RWPE2 (cell line): Measurements from ENCODE around the gene MTPN.

Experiments used
- ATAC-seq: fragments of 200-7000 bp; cut with Tn5 transposase; 3 replicates; pipeline ENCODE4 v1.9.1; 2021; ENCODE audit warnings: low read depth
- DNase-seq: peaks from one replicate; pipeline ENCODE4 v3.0.0-alpha.2; 2020; ENCODE audit warnings: low spot score
- H3K27ac ChIP-seq: fragments of 450-650 bp; 2 replicates; pipeline ENCODE4 v1.5.1; 2017; ENCODE audit warnings: mild to moderate bottlenecking; ENCODE audit not compliant: poor library complexity, severe bottlenecking
- H3K27me3 ChIP-seq: fragments of 250-450 bp; sonication (Bioruptor Pico); 2 replicates; pipeline ENCODE4 v1.5.1; 2021; ENCODE audit warnings: mild to moderate bottlenecking, moderate library complexity; ENCODE audit not compliant: insufficient read depth, poor library complexity, severe bottlenecking
- H3K36me3 ChIP-seq: fragments of 250-450 bp; sonication (Bioruptor Pico); 2 replicates; pipeline ENCODE4 v1.5.1; 2020; ENCODE audit warnings: low read depth, mild to moderate bottlenecking, moderate library complexity
- H3K4me1 ChIP-seq: fragments of 250-450 bp; sonication (Bioruptor Pico); 2 replicates; pipeline ENCODE4 v1.5.1; 2021; ENCODE audit warnings: mild to moderate bottlenecking, moderate library complexity; ENCODE audit not compliant: insufficient read depth, poor library complexity, severe bottlenecking
- H3K4me3 ChIP-seq: fragments of 250-450 bp; sonication (Bioruptor Pico); 2 replicates; pipeline ENCODE4 v1.5.1; 2021; ENCODE audit warnings: mild to moderate bottlenecking, moderate library complexity; ENCODE audit not compliant: severe bottlenecking
- H3K9me3 ChIP-seq: fragments of 250-450 bp; sonication (Bioruptor Pico); 2 replicates; pipeline ENCODE4 v1.5.1; 2021; ENCODE audit warnings: mild to moderate bottlenecking, moderate library complexity; ENCODE audit not compliant: severe bottlenecking
- CTCF ChIP-seq: fragments of 450-650 bp; IDR thresholded peaks from one replicate; pipeline ENCODE4 v1.5.1; 2017; ENCODE audit warnings: mild to moderate bottlenecking, moderate library complexity; ENCODE audit not compliant: poor library complexity, severe bottlenecking

MTPN gene

GRCh38 chr7:135942614-135943013, 34.5 kb downstream of the MTPN start:
- DNase-seq (no peak), ATAC-seq (no peak)
- TF ChIP-seq CTCF: no peak
- no peaks in the 10 kb centered on the region for H3K27me3 ChIP-seq
- H3K9me3 ChIP-seq: peaks cover 4% of the 10 kb centered on the region
- no peak overlapping the region for H3K27ac ChIP-seq
- H3K4me3 ChIP-seq: no peak overlapping the region
- H3K4me1 ChIP-seq: no peaks in the 10 kb centered on the region
- peaks cover 41% of the 10 kb centered on the region for H3K36me3 ChIP-seq

GRCh38 chr7:135940077-135941075, 36.8 kb downstream of the MTPN start:
- peaks cover 24% of the 10 kb centered on the region for H3K36me3 ChIP-seq
- no peak for ATAC-seq
- H3K27ac ChIP-seq: no peak overlapping the region
- H3K9me3 ChIP-seq: peaks cover 4% of the 10 kb centered on the region
- no peaks in the 10 kb centered on the region for H3K27me3 ChIP-seq
- H3K4me3 ChIP-seq: no peak overlapping the region
- no peak for TF ChIP-seq CTCF
- H3K4me1 ChIP-seq: no peaks in the 10 kb centered on the region
- no peak for DNase-seq

- H3K9me3 ChIP-seq: no peaks in the 10 kb centered on the region
- no peak for TF ChIP-seq CTCF
- no peaks in the 10 kb centered on the region for H3K4me1 ChIP-seq
- peaks cover 18% of the 10 kb centered on the region for H3K36me3 ChIP-seq
- H3K4me3 ChIP-seq: no peak overlapping the region
- ATAC-seq (no peak), DNase-seq (no peak)
- no peaks in the 10 kb centered on the region for H3K27me3 ChIP-seq
- no peak overlapping the region for H3K27ac ChIP-seq
These were observed 37.8 kb downstream of the MTPN start for GRCh38 chr7:135939261-135939812.

- Histone ChIP-seq H3K4me1 (no peaks in the 10 kb centered on the region), H3K4me3 (no peak overlapping the region), H3K9me3 (no peaks in the 10 kb centered on the region), H3K27me3 (no peaks in the 10 kb centered on the region), H3K36me3 (peaks cover 13% of the 10 kb centered on the region), H3K27ac (no peak overlapping the region)
- ATAC-seq: no peak
- no peak for DNase-seq
- TF ChIP-seq CTCF: no peak
These were observed 38.6 kb downstream of the MTPN start for GRCh38 chr7:135938563-135938962.
